Measurements from ENCODE around the gene ZNF780B.

ZNF780B gene

DNA sequence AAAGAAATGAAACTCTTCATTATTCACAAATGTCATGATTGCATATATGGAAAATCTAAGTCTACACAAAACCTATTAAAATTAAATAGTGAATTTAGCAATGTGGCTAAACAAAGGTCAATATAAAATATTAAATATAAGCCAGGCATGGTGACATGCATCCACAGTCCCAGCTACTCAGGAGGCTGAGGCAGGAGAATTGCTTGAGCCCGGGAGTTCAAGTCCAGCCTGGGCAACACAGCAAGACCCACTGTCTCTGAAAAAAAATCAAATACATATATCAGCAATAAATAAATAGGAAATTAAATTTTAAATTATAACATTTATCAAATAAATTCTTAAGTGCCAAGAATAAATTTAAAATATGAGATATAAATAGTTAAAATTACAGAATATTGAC lies 73.1 kb downstream of the ZNF780B start:
- no peak for DNase-seq (ENCODE audit: low read depth)

All from ELR (cell line).